Renal cortical epithelial cell (primary cell): ENCODE results near the gene GNAQ. TPM values are rescaled to one million over a fixed set of nuclear protein-coding genes. Genes with fewer than 3 reads are reported as not detected.

Source experiments
- DNase-seq: peaks from one replicate; pipeline ENCODE4 v3.0.0-alpha.2; 2011; ENCODE audit warnings: low read depth
- total RNA-seq: library from RNA; depleted of rRNA; stranded (reverse); fragments of >200 nt; gene quantifications from 2 replicates; pipeline ENCODE4 v1.2.3, GENCODE V29; 2014

Gene GNAQ
- total RNA-seq, 1 donor from 2014 or later, result 65.6 TPM

- DNase-seq, result no peak
Measured at GRCh38 chr9:77975036-77975435, 56.6 kb downstream of the GNAQ start.

- no peak for DNase-seq
Measured at GRCh38 chr9:77974434-77974833, 57.2 kb downstream of the GNAQ start.

GRCh38 chr9:77969083-77969482 is 62.5 kb downstream of the GNAQ start:
- DNase-seq, result peak; percentile 63

GRCh38 chr9:77968506-77968905 is 63.1 kb downstream of the GNAQ start:
- DNase-seq, result no peak

GRCh38 chr9:77966718-77967117 is 64.9 kb downstream of the GNAQ start:
- DNase-seq, result no peak

- DNase-seq, result no peak
Measured at GRCh38 chr9:77965445-77966123, 66.0 kb downstream of the GNAQ start.

GRCh38 chr9:77964258-77964657 is 67.4 kb downstream of the GNAQ start:
- no peak for DNase-seq

- DNase-seq, result peak; percentile 53
Measured at GRCh38 chr9:77961541-77961940, 70.1 kb downstream of the GNAQ start.

- DNase-seq, result no peak
Measured at GRCh38 chr9:77960356-77961153, 71.1 kb downstream of the GNAQ start.

GRCh38 chr9:77959803-77960202 is 71.8 kb downstream of the GNAQ start:
- DNase-seq, result no peak

GRCh38 chr9:77957652-77958051 is 74.0 kb downstream of the GNAQ start:
- no peak for DNase-seq

GRCh38 chr9:77956555-77956954 is 75.1 kb downstream of the GNAQ start:
- no peak for DNase-seq

GRCh38 chr9:77954666-77955015 is 77.0 kb downstream of the GNAQ start:
- no peak for DNase-seq

- DNase-seq, result no peak
Measured at GRCh38 chr9:77954013-77954665, 77.5 kb downstream of the GNAQ start.

GRCh38 chr9:77953590-77953989 is 78.0 kb downstream of the GNAQ start:
- DNase-seq, result no peak

- DNase-seq, result peak; percentile 82
Measured at GRCh38 chr9:77952635-77953328, 78.8 kb downstream of the GNAQ start.

- DNase-seq, result no peak
Measured at GRCh38 chr9:77951369-77951768, 80.2 kb downstream of the GNAQ start.

GRCh38 chr9:77949751-77950436 is 81.7 kb downstream of the GNAQ start:
- DNase-seq, result no peak

- no peak for DNase-seq
Measured at GRCh38 chr9:77947651-77948050, 84.0 kb downstream of the GNAQ start.

GRCh38 chr9:77946969-77947620 is 84.5 kb downstream of the GNAQ start:
- no peak for DNase-seq

GRCh38 chr9:77946296-77946695 is 85.3 kb downstream of the GNAQ start:
- DNase-seq, result no peak
